IMR-90 (cell line): ENCODE data around the gene TIA1.
"Not testable (repeated sequence)": the region's sequence is repeated elsewhere in the genome, so short reads cannot be mapped to it uniquely, and the experiment has no call there.

Experiments used
- CEBPB ChIP-seq: IDR thresholded peaks from 2 replicates; pipeline ENCODE4 v1.6.1; 2012; ENCODE audit warnings: low read depth, low read length, improper control_type of control experiment
- FOS ChIP-seq: fragments of 150-350 bp; IDR thresholded peaks from 2 replicates; pipeline ENCODE4 v1.6.1; 2016; ENCODE audit warnings: low read depth, low read length
- MAFK ChIP-seq: IDR thresholded peaks from 2 replicates; pipeline ENCODE4 v1.6.1; 2012; ENCODE audit warnings: low read depth, low read length, improper control_type of control experiment
- MAZ ChIP-seq: IDR thresholded peaks from 2 replicates; pipeline ENCODE4 v1.6.1; 2012; ENCODE audit warnings: low read depth, mild to moderate bottlenecking, low read length, improper control_type of control experiment, moderate library complexity, borderline replicate concordance
- POLR2A ChIP-seq: IDR thresholded peaks from 2 replicates; pipeline ENCODE4 v1.6.1; 2012; ENCODE audit warnings: mild to moderate bottlenecking, low read depth, low read length
- RFX5 ChIP-seq: IDR thresholded peaks from 2 replicates; pipeline ENCODE4 v1.8.0; 2012; ENCODE audit warnings: low read depth, mild to moderate bottlenecking, low read length, moderate library complexity
- SMC3 ChIP-seq: fragments of 150-350 bp; IDR thresholded peaks from 2 replicates; pipeline ENCODE4 v1.6.1; 2016; ENCODE audit warnings: low read depth, mild to moderate bottlenecking, antibody characterized with exemption, low read length, moderate library complexity
- TF ChIP-seq, protein P1 (sequence below): fragments of 150-350 bp; IDR thresholded peaks from 2 replicates; pipeline ENCODE4 v1.6.1; 2017; ENCODE audit warnings: mild to moderate bottlenecking, antibody characterized with exemption, low read length, low read depth
- TF ChIP-seq, protein P2 (sequence below): conservative IDR thresholded peaks from 2 replicates; pipeline ENCODE4 v1.5.1; 2012; ENCODE audit warnings: mild to moderate bottlenecking, low read depth, low read length, improper control_type of control experiment

DNA sequence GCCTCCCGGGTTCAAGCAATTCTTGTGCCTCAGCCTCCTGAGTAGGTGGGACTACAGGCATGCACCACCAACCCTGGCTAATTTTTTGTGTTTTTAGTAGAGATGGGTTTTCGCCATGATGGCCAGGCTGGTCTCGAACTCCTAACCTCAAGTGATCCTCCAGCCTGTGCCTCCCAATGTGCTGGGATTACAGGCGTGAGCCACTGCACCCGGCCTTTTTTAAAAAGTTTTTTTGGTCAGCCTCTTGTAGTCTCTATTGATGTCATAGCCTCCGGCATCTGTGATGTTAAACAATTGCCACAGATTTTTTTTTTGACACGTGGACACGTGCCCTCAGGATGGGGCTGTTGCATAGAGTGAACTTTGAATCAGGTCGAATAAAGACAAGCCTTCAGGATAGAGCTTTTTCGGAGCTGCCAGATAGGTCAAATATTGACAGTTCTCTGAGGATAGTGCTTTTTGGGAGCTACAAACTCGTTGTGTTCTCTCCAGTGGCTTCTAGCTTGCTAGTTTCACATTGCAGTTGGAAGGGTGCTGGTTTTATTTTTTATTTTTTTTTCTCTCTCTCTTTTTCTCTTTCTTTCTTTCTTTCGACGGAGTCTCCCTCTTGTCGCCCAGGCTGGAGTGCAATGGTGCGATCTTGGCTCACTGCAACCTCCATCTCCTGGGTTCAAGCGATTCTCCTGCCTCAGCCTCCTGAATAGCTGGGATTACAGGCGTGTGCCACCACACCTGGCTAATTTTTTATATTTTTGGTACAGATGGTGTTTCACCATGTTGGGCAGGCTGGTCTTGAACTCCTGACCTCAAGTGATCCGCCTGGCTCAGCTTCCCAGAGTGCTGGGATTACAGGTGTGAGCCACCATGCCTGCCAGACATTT lies 21.2 kb upstream of the TIA1 start:
- TF ChIP-seq, protein P1, sequence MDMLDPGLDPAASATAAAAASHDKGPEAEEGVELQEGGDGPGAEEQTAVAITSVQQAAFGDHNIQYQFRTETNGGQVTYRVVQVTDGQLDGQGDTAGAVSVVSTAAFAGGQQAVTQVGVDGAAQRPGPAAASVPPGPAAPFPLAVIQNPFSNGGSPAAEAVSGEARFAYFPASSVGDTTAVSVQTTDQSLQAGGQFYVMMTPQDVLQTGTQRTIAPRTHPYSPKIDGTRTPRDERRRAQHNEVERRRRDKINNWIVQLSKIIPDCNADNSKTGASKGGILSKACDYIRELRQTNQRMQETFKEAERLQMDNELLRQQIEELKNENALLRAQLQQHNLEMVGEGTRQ: not testable (repeated sequence)
- not testable (repeated sequence) for TF ChIP-seq POLR2A, SMC3, MAZ, FOS, MAFK, RFX5, CEBPB
- TF ChIP-seq, protein P2, sequence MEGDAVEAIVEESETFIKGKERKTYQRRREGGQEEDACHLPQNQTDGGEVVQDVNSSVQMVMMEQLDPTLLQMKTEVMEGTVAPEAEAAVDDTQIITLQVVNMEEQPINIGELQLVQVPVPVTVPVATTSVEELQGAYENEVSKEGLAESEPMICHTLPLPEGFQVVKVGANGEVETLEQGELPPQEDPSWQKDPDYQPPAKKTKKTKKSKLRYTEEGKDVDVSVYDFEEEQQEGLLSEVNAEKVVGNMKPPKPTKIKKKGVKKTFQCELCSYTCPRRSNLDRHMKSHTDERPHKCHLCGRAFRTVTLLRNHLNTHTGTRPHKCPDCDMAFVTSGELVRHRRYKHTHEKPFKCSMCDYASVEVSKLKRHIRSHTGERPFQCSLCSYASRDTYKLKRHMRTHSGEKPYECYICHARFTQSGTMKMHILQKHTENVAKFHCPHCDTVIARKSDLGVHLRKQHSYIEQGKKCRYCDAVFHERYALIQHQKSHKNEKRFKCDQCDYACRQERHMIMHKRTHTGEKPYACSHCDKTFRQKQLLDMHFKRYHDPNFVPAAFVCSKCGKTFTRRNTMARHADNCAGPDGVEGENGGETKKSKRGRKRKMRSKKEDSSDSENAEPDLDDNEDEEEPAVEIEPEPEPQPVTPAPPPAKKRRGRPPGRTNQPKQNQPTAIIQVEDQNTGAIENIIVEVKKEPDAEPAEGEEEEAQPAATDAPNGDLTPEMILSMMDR: not testable (repeated sequence)
